ENCODE results near the gene PHKG2.

PHKG2 gene

GRCh38 chr16:30728899-30729672 is 19.1 kb upstream of the PHKG2 start:
- DNase-seq: no peak

- no peak for DNase-seq
Observed at GRCh38 chr16:30731411-30731810, 16.8 kb upstream of the PHKG2 start.

- DNase-seq: no peak
Observed at GRCh38 chr16:30736995-30737793, 11.0 kb upstream of the PHKG2 start.

- DNase-seq: no peak
Observed at GRCh38 chr16:30737794-30738648, 10.2 kb upstream of the PHKG2 start.

GRCh38 chr16:30738984-30739951 is 9.0 kb upstream of the PHKG2 start:
- no peak for DNase-seq

GRCh38 chr16:30740364-30741251 is 7.6 kb upstream of the PHKG2 start:
- no peak for DNase-seq

GRCh38 chr16:30741461-30741914 is 6.7 kb upstream of the PHKG2 start:
- no peak for DNase-seq

- no peak for DNase-seq
Observed at GRCh38 chr16:30743716-30744115, 4.5 kb upstream of the PHKG2 start.

- no peak for DNase-seq
Observed at GRCh38 chr16:30744183-30744582, 4.0 kb upstream of the PHKG2 start.

GRCh38 chr16:30745082-30745481 is 3.1 kb upstream of the PHKG2 start:
- DNase-seq: no peak

GRCh38 chr16:30746638-30747175 is 1.5 kb upstream of the PHKG2 start:
- DNase-seq: no peak

- DNase-seq: no peak
Observed at GRCh38 chr16:30747331-30747730, 894 bp upstream of the PHKG2 start.

GRCh38 chr16:30748634-30749445 is 615 bp downstream of the PHKG2 start:
- no peak for DNase-seq

- DNase-seq: no peak
Observed at GRCh38 chr16:30750201-30750600, 2.0 kb downstream of the PHKG2 start.

GRCh38 chr16:30750876-30751465 is 2.7 kb downstream of the PHKG2 start:
- DNase-seq: no peak

GRCh38 chr16:30753596-30753995 is 5.4 kb downstream of the PHKG2 start:
- DNase-seq: no peak

GRCh38 chr16:30755955-30756780 is 7.9 kb downstream of the PHKG2 start:
- DNase-seq: no peak

- DNase-seq: no peak
Observed at GRCh38 chr16:30756781-30757100, 8.5 kb downstream of the PHKG2 start.

GRCh38 chr16:30757316-30757715 is 9.1 kb downstream of the PHKG2 start:
- no peak for DNase-seq
